PFSK-1 (cell line): ENCODE data around the gene RAX.

Source experiments
- FOXP2 ChIP-seq: optimal IDR thresholded peaks from 2 replicates; pipeline ENCODE3; 2011; ENCODE audit warnings: borderline replicate concordance, control low read depth, inconsistent platforms; ENCODE audit not compliant: insufficient read depth; ENCODE audit errors: extremely low read length, extremely low read depth
- POLR2AphosphoS5 ChIP-seq: IDR thresholded peaks from 2 replicates; pipeline ENCODE4 v1.6.1; 2012; ENCODE audit warnings: low read depth, mild to moderate bottlenecking, control low read depth, low read length, moderate library complexity
- REST ChIP-seq, 2 experiments: IDR thresholded peaks; 2 replicates each; pipeline versions ENCODE4 v1.6.1 to v1.8.0; 2011 to 2012; ENCODE audit warnings: low read depth in 2 of 2, low read length in 2 of 2, control low read depth in 1 of 2, inconsistent platforms in 1 of 2, mild to moderate bottlenecking in 1 of 2, moderate library complexity in 1 of 2; ENCODE audit not compliant: insufficient read depth in 1 of 2
- SIN3A ChIP-seq: IDR thresholded peaks from 2 replicates; pipeline ENCODE4 v1.6.1; 2012; ENCODE audit warnings: mild to moderate bottlenecking, low read length, moderate library complexity, borderline replicate concordance; ENCODE audit not compliant: insufficient read depth
- TAF1 ChIP-seq: IDR thresholded peaks from 2 replicates; pipeline ENCODE4 v1.6.1; 2012; ENCODE audit warnings: low read length, control low read depth, borderline replicate concordance; ENCODE audit not compliant: insufficient read depth

Gene RAX

DNA sequence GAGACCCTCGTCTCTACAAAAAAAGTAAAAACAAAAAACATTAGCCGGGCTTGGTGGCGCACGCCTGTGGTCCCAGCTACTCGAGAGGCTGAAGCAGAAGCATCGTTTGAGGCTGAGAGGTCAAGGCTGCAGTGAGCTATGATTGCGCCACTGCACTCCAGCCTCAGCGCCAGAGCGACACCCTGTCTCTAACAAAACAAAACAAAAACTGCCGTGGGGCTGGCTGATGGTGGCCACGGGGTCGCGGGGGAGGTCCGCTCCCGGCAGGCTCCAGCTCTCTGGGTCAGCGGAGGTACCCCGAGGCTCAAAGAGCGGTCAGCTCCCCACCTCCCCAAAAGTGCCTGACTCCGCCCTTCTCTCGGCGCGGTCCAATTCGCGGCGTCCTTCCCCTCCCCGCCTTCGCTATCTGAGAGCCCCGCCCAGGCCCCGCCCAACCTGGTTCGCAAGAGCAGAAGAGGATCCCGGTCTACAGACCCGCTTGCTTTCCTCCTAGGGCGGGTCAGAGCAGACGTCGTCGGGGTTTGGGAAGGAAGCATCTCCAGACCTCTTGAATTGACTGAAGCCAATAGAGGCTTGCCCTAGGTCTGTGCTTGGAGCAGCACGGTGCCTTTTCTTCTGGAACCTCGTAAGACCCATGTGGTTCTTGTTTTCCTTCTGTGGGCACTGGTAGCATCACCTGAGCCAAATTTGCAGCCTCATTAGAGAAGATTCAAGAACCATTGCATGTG lies 7.8 kb downstream of the RAX start:
- no peak for TF ChIP-seq POLR2AphosphoS5

GRCh38 chr18:59264651-59265245 lies 8.5 kb downstream of the RAX start:
- TF ChIP-seq POLR2AphosphoS5 (no peak), REST (IDR thresholded peaks at IDR 0.05; ENCODE audit: insufficient read depth in 1 of 2, low read depth in 2 of 2, low read length in 2 of 2) (no peak), TAF1 (no peak), FOXP2 (no peak), SIN3A (no peak)

- TF ChIP-seq REST (IDR thresholded peaks at IDR 0.05; ENCODE audit: insufficient read depth in 1 of 2, low read depth in 2 of 2, low read length in 2 of 2) (no peak), FOXP2 (no peak), TAF1 (no peak), POLR2AphosphoS5 (no peak), SIN3A (no peak)
These were observed 9.1 kb downstream of the RAX start for GRCh38 chr18:59264121-59264571.

- no peak for TF ChIP-seq TAF1
These were observed 9.6 kb downstream of the RAX start for GRCh38 chr18:59263661-59264060.

GRCh38 chr18:59249199-59249774 lies 24.0 kb downstream of the RAX start:
- no peak for TF ChIP-seq SIN3A
- no peak for TF ChIP-seq FOXP2
- no peak for TF ChIP-seq REST (IDR thresholded peaks at IDR 0.05; ENCODE audit: insufficient read depth in 1 of 2, low read depth in 2 of 2, low read length in 2 of 2)
- no peak for TF ChIP-seq TAF1
- no peak for TF ChIP-seq POLR2AphosphoS5

- TF ChIP-seq POLR2AphosphoS5 = no peak
- TF ChIP-seq FOXP2 = no peak
- TF ChIP-seq SIN3A = no peak
These were observed 26.5 kb downstream of the RAX start for GRCh38 chr18:59246796-59247195.

DNA sequence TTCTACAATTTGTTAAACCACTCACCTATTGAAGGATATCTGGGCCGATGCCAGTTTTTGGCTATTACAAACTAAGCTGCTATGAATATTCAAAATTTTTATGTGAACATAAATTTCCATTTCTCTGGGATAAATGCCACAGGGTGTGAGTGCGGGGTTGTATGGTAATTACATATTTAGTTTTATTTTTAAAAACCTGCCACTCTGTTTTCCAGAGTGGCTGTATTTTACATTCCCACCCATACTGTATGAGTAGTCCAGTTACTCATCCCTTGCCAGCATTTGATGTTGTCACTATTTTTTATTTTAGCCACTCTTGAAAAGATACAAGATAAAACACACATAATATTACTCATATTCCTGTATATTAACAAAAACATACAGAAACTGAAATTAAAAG lies 30.3 kb downstream of the RAX start:
- TF ChIP-seq SIN3A (no peak), TAF1 (no peak), FOXP2 (no peak), REST (IDR thresholded peaks at IDR 0.05; ENCODE audit: insufficient read depth in 1 of 2, low read depth in 2 of 2, low read length in 2 of 2) (no peak)
